ENCODE data around the gene ADCY3. TPM values are rescaled to one million over a fixed set of nuclear protein-coding genes. Genes with fewer than 3 reads are reported as not detected.

Gene ADCY3
- total and polyA plus RNA-seq, 10 of the 15 experiments (the other 5 are each of a cell fraction or from before 2014, with no cell fraction given), result 2.8 to 102 (median 50.4) TPM

DNA sequence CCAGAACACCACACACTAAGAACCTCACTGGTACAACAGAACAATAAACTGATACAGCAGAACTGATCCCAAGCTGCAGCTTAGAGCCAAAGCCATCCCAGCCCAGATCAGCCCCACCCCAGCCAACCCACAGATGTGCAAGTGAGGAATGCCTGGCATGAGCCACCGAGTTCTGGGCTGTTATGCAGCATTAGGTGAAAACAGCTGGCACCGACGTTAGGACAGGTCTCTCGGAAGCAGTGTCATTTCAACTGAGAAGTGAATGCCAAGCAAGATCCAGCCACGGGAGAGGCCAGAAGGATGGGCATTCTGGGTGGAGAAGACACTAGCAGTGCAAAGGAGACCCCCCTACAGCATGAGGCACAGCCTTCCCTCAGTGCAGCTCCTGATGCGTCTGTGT lies 38.9 kb downstream of the ADCY3 start:
- Histone ChIP-seq H3K9me3 (replicated peaks; ENCODE audit: control insufficient read depth, insufficient read depth, low read length) (no peaks in the 10 kb centered on the region), H3K4me3 (no peak overlapping the region), H4K20me1 (ENCODE audit: control insufficient read depth, insufficient read depth) (no peaks in the 10 kb centered on the region; the same call in 1 of the 2 replicates), H3K27ac (ENCODE audit: control insufficient read depth, insufficient read depth) (no peak overlapping the region), H3K4me1 (ENCODE audit: control insufficient read depth, insufficient read depth, low read length) (peaks cover 12% of the 10 kb centered on the region; the same call in 1 of the 2 replicates), H2AFZ (ENCODE audit: control insufficient read depth, low read depth, low read length) (no peak overlapping the region), H3K9ac (ENCODE audit: control insufficient read depth, insufficient read depth, low read length) (no peak overlapping the region), H3K79me2 (ENCODE audit: control insufficient read depth, insufficient read depth, low read length) (peaks cover 46% of the 10 kb centered on the region), H3K4me2 (ENCODE audit: control insufficient read depth, insufficient read depth) (no peak overlapping the region), H3K36me3 (ENCODE audit: control insufficient read depth in 2 of 2, insufficient read depth in 2 of 2, low read length in 1 of 2) (peaks cover 0 to 7% of the 10 kb centered on the region in 2 experiments; a peak in 3 of 4 replicates), H3K27me3 (replicated peaks in 1 of 2; ENCODE audit: control insufficient read depth in 2 of 2, insufficient read depth in 2 of 2, low read length in 1 of 2) (no peaks in the 10 kb centered on the region)
- intact Hi-C loops (cut with micrococcal nuclease; ENCODE audit: unreplicated experiment), result no loop called here
- SMC1A ChIA-PET (ENCODE audit: uncharacterized antibody, unreplicated experiment), result no interaction called here
- TF ChIP-seq, protein P1, sequence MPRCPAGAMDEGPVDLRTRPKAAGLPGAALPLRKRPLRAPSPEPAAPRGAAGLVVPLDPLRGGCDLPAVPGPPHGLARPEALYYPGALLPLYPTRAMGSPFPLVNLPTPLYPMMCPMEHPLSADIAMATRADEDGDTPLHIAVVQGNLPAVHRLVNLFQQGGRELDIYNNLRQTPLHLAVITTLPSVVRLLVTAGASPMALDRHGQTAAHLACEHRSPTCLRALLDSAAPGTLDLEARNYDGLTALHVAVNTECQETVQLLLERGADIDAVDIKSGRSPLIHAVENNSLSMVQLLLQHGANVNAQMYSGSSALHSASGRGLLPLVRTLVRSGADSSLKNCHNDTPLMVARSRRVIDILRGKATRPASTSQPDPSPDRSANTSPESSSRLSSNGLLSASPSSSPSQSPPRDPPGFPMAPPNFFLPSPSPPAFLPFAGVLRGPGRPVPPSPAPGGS (IDR thresholded peaks at IDR 0.05; ENCODE audit: borderline replicate concordance, insufficient read depth, low read depth, low read length, poor library complexity, severe bottlenecking), result no peak
- TF ChIP-seq CBX5 (IDR thresholded peaks at IDR 0.05; ENCODE audit: low read depth) (no peak), ZSCAN29 (IDR thresholded peaks at IDR 0.05) (no peak), FOXK2 (IDR thresholded peaks at IDR 0.05) (no peak), ZNF384 (IDR thresholded peaks at IDR 0.05; ENCODE audit: borderline replicate concordance, low read depth, low read length) (no peak), RBBP5 (conservative IDR thresholded peaks at IDR 0.05) (no peak), ZNF217 (IDR thresholded peaks at IDR 0.05) (no peak), NFIC (IDR thresholded peaks at IDR 0.05; ENCODE audit: low read depth, low read length) (no peak), NR2C1 (IDR thresholded peaks at IDR 0.05) (no peak), CEBPB (IDR thresholded peaks at IDR 0.05; ENCODE audit: borderline replicate concordance in 1 of 2, low read depth in 2 of 2, low read length in 2 of 2) (no peak), HDAC6 (IDR thresholded peaks at IDR 0.05; ENCODE audit: unreplicated experiment) (no peak), EGR1 (IDR thresholded peaks at IDR 0.05; ENCODE audit: borderline replicate concordance in 1 of 2, low read depth in 2 of 2, low read length in 2 of 2) (no peak), SMC3 (IDR thresholded peaks at IDR 0.05; ENCODE audit: borderline replicate concordance, low read length) (no peak), FOS (IDR thresholded peaks at IDR 0.05; ENCODE audit: borderline replicate concordance, extremely low read depth, insufficient read length) (no peak), TBL1XR1 (IDR thresholded peaks at IDR 0.05; ENCODE audit: low read depth, low read length) (no peak)
- TF ChIP-seq, protein P2, sequence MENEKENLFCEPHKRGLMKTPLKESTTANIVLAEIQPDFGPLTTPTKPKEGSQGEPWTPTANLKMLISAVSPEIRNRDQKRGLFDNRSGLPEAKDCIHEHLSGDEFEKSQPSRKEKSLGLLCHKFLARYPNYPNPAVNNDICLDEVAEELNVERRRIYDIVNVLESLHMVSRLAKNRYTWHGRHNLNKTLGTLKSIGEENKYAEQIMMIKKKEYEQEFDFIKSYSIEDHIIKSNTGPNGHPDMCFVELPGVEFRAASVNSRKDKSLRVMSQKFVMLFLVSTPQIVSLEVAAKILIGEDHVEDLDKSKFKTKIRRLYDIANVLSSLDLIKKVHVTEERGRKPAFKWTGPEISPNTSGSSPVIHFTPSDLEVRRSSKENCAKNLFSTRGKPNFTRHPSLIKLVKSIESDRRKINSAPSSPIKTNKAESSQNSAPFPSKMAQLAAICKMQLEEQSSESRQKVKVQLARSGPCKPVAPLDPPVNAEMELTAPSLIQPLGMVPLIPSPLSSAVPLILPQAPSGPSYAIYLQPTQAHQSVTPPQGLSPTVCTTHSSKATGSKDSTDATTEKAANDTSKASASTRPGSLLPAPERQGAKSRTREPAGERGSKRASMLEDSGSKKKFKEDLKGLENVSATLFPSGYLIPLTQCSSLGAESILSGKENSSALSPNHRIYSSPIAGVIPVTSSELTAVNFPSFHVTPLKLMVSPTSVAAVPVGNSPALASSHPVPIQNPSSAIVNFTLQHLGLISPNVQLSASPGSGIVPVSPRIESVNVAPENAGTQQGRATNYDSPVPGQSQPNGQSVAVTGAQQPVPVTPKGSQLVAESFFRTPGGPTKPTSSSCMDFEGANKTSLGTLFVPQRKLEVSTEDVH (IDR thresholded peaks at IDR 0.05; ENCODE audit: low read depth, partially characterized antibody), result no peak
- TF ChIP-seq, protein P3, sequence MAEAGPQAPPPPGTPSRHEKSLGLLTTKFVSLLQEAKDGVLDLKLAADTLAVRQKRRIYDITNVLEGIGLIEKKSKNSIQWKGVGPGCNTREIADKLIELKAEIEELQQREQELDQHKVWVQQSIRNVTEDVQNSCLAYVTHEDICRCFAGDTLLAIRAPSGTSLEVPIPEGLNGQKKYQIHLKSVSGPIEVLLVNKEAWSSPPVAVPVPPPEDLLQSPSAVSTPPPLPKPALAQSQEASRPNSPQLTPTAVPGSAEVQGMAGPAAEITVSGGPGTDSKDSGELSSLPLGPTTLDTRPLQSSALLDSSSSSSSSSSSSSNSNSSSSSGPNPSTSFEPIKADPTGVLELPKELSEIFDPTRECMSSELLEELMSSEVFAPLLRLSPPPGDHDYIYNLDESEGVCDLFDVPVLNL (IDR thresholded peaks at IDR 0.05; ENCODE audit: low read depth, low read length), result no peak
- ATAC-seq, result no peak
- no peak for FAIRE-seq
- CTCF ChIA-PET, result interaction anchor here (0.7 to 1.3 kb wide), 4 partner anchors 9 to 424 kb away, joined by 3 to 5 read pairs (median 3); no protein-coding TSS in a partner anchor
- POLR2A ChIA-PET, result interaction anchor here (0.5 kb wide), 1 partner anchor 15 kb away, joined by 7 read pairs; no protein-coding TSS in a partner anchor
- BruUV-seq (replicated peaks), result no TSS peak
- 97% methylated on average over 6 of the region's 6 CpGs for WGBS (ENCODE audit: insufficient coverage, insufficient replicate concordance, low lambda C conversion rate, missing lambda C conversion rate)
- DNase-seq (ENCODE audit: low read depth, low spot score), result no peak
- in situ Hi-C loops (cut with MboI), result no loop called here
- RAD21 ChIA-PET (ENCODE audit: unreplicated experiment), result no interaction called here
